Measurements from ENCODE around the gene ACAD9.

Gene ACAD9

GRCh38 chr3:128935922-128936321 is 56.5 kb downstream of the ACAD9 start:
- DNase-seq (ENCODE audit: low read depth, low spot score) = no peak

GRCh38 chr3:128936341-128936740 is 56.9 kb downstream of the ACAD9 start:
- DNase-seq (ENCODE audit: low read depth, low spot score) = no peak

DNA sequence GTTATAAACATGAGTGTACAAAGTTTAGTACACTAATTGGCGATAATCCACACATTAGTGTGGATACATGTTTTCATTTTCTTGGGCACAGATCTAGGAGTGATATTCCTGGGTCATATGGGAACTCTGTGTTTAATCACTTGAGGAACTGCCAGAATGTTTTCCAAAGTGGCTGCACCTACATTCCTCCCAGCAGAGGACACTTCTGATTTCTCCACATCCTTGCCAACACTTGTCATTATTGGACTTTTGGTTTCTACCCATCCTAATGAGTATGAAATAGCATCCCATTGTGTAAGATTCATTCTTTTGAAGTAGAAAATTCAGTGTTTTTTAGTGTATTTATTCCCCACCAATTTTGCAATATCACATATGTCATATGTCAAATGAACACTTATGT is 60.8 kb downstream of the ACAD9 start:
- DNase-seq (ENCODE audit: low read depth, low spot score) = no peak

DNA sequence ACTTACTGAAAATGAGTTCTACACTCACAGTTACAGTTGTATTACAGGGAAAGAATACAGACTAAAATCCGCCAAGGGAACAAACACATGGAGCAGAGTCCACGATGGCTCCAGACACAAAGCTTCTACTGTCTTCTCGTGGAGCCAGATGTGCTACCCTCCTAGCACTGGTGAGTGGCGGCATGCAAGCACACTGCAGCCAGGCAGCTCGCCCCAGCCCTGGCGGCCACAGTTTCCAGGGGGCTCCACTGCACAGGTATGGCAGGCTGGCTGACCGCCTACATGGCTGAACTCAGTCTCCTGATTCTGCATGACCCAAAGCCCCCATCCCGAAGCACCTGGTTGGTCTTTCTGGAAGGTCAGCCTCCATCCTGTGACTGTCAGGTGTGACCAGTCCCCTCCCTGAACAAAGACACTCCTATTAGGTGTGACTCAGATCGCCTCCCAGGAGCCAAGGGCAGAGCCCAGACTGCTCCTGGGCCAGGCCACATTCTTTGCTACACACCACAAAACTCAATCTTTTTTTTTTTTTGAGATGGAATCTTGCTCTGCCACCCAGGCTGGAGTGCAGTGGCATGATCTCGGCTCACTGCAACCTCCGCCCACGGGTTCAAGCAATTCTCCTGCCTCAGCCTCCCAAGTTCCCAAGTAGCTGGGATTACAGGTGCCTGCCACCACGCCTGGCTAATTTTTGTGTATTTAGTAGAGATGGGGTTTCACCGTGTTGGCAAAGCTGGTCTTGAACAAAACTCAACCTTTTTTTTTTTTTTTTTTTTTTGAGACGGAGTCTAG is 62.9 kb downstream of the ACAD9 start:
- no peak for DNase-seq (ENCODE audit: low read depth, low spot score)

DNA sequence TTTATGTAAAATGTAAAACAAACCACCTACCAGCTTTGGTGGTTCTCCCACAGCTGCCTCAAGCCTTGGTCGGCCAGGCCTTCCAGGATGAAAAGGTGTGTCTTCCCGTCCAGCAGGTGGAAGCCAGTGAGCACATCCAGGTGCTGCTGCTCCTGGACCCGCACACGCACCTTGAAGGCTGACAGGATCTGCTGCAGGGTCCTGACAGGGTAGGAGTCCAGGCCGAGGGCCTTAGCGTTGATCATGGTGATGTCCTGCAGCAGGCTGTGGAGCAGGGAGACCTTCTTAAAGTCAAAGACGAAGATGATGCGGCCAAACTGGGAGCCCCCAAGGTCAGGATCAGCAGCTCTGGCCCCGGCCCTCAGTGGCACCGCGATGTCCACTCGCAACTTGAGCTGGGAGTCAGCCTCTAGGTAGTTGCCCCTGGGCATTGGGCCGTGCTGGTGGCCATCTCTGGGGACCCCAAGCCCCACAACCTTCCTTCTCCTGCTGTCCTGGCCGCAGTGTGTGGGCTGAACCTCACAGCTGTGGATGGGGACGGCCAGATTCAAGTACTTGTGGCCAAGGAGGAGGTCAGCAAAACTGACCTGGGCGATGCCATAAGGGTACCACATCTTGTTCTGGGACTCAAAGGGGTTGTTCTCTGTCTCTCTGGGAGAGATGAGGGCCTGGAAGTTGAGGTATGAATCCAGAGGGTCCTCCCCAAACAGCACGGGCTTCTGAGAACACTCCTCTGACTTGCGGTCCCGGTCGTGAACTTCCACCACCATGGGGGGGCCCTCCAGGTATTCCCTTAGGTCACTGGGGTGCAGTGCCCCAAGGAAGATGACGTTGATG is 65.8 kb downstream of the ACAD9 start:
- DNase-seq (ENCODE audit: low read depth, low spot score) = no peak

DNA sequence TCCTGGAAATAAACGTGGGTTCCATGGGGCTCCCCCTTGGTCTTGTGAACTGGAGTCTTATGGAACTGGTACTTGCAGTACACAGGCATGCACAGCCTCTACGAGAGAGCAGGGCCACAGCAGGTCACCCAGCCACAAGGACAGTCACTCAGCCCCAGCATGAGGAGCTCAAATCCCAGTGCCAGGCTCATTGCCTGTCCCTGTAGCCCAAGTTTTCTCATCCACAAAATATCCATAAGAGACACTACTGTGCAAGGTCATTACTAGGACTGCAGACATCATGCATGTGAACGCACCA is 66.4 kb downstream of the ACAD9 start:
- no peak for DNase-seq (ENCODE audit: low read depth, low spot score)

DNA sequence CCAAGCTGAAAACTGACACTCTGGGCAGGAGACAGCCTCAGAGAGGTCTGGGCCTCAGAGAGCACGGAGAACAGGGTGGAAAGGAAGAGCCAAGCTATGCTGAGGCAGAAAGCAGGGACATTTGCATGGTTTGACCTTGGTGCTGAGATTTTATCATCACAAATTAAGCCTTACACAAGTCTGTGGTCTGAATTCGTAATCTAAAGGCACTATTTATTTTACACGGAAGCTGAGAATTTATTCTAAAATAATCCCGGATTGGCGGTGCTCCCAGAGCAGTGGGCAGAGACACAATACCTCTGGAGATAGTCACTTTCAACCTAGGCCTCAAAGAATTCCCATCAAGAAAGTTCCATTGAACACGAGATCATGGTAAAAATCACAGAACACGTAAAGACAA is 67.0 kb downstream of the ACAD9 start:
- DNase-seq (ENCODE audit: low read depth, low spot score) = no peak

GRCh38 chr3:128949158-128949557 is 69.7 kb downstream of the ACAD9 start:
- no peak for DNase-seq (ENCODE audit: low read depth, low spot score)

DNA sequence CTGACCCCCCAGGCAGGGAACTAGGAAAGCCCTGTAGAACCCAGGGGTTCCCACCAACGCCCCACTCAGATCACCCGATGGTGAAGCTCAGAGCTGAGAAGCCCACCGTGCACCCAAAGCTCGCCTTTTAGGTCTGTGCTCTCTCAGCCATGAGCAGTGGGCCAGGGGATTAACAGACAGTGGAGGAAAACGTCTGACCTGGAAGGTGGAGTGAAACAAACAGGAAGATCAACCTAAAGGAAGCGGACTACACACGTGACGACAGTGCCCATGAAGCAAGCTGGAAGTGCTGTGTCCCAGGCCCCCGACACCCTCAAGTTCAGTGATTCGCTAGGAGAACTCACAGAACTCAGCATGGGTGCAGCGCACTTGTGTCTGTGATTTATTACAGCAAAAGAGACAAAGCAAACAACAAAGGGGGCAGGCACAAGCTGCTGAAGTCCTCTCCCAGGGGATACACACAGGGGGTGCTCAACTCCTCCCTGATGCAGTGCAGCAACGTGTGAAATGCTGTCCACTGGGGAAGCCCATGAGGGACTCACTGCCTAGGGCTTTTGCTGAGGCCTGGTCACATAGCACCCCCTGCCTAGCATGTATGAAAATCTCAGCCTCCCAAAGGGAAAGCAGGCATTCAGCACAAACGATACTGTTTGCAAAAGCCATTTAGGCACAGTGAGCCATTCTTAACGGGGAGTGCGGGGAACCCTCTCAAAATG is 71.0 kb downstream of the ACAD9 start:
- no peak for DNase-seq (ENCODE audit: low read depth, low spot score)

DNA sequence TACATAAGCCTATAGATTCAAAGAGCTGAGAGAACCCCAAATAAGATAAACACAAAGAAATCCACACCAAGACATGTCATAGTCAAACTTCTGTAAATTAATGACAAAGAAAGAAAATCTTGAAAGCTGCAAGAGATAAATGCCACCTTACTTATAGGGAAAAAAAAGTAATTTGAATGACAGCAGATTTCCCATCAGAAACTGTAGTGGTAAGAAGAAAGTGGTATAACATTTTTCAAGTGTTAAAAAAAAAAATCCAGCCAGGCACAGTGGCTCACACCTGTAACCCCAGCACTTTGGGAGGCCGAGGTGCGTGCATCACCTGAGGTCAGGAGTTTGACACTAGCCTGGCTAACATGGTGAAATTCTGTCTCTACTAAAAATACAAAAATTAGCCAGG is 77.0 kb downstream of the ACAD9 start:
- no peak for DNase-seq (ENCODE audit: low read depth, low spot score)

Measured in activated CD4-positive, CD25-positive, alpha-beta regulatory T cell treated with anti-CD3 and anti-CD28 coated beads, Interleukin-2, amount 50 U/mL, for 16 hours (primary cell).